GM12801 (cell line): ENCODE data around the gene TTPAL.

Experiments
- TF ChIP-seq, protein P1 (sequence below): IDR thresholded peaks from one replicate; pipeline ENCODE4 v1.5.1; 2011; ENCODE audit warnings: control low read depth; ENCODE audit not compliant: insufficient read length; ENCODE audit errors: extremely low read depth

Gene TTPAL

DNA sequence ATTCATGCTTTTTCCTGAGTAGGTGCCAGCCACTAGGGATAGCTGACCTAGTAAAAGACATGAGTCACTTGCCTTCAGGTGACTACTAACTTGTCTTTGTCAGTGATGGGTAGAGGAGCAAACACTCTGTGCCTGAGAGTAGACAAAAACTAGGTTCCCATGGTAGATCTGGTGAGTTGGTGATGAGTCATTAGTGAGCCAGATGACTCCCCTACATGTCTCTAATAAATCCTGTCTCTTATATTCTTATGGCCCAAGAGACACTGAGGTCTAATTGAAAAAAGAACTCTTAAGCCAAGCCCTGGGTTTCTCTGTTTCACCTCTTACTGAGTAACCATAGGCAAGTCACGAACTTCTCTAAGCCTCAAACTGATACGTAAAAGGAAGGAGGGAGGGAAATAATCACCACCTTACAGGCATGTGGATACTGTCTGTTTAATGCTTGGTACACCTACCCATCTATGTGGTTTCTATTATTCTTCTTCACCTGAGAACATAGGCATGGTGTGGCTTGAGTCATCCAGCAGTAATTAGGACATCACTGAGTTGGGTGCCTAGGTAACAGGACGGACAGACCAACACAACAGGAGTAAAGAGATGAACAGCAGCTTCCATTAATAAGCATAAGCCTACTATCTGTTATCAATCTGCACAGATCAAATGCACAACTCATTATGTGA, 20.3 kb downstream of the TTPAL start:
- TF ChIP-seq, protein P1, sequence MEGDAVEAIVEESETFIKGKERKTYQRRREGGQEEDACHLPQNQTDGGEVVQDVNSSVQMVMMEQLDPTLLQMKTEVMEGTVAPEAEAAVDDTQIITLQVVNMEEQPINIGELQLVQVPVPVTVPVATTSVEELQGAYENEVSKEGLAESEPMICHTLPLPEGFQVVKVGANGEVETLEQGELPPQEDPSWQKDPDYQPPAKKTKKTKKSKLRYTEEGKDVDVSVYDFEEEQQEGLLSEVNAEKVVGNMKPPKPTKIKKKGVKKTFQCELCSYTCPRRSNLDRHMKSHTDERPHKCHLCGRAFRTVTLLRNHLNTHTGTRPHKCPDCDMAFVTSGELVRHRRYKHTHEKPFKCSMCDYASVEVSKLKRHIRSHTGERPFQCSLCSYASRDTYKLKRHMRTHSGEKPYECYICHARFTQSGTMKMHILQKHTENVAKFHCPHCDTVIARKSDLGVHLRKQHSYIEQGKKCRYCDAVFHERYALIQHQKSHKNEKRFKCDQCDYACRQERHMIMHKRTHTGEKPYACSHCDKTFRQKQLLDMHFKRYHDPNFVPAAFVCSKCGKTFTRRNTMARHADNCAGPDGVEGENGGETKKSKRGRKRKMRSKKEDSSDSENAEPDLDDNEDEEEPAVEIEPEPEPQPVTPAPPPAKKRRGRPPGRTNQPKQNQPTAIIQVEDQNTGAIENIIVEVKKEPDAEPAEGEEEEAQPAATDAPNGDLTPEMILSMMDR = no peak

DNA sequence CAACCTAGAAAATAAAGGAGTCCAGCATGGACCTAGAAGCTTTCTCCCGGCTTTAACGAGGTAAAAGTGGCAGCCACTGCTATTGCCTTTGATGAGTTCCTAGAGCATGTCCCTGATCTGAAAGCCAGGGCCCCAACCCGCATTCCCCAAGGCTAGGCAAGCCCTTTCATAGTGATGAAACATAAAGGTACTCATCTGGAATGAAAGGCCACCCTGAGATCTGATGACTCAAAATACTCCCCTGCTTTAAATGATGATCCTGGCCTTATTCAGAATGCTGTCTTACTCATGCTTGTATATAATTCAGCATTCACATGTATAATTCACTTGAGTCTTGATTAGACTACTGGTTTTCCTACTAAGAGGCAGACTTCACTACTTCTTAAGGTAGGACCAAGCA, 21.3 kb downstream of the TTPAL start:
- TF ChIP-seq, protein P1 = no peak

DNA sequence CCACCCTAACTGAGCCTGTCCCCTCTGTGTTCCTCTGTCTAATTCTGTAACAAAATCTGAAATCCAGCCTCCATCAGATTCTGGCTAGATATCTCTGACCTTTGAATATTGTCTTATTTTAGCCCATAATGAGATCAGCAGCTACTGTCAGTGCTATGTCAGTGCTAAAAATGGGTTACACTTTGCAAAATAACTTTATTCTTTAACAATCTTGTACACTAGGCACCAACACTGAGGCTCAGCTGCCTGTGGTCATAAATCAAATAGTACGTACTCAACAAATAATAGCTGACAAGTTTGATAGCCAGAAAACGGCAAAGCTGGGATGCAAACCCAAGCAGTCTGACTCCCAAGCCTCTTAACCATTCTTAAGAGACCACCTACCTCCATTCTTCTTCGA, 22.1 kb downstream of the TTPAL start:
- TF ChIP-seq, protein P1 = no peak

DNA sequence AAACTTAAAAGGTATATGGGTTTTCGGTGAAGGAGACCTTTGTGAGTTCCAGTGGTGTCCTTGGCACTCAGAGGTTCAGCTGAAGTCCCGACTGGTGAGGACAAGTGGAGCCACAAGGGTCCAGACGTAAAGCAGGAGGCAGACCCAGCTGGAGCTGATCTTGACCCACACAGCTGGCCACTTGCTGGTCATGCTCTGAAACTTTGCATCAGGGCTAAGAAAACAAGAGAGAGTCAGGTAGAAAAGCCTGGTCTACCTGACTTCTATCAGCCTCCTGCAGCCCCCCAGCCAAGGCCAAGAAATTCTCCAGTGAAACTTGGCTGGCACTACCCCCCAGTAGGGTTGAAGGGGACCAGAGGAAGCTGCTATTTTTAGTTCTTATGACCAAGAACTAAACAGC, 24.5 kb downstream of the TTPAL start:
- TF ChIP-seq, protein P1 = no peak

DNA sequence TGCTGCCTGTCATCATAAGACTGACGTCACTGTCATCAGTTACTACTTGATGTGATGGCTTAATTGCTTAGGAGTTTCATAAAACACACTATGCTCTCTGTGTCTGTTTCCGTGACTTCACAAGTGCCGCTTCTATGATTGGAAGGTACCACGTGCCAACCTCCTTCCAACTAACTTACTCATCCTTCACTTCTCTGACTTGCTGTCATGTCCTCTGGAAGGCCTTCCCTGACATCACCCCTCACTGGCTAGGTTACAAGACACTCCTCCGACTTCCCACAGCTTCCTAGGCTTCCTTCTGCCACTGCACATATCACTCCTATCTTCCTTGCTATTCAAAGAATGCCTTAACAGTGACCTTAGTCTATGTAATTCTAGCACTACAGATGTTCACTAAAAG, 25.8 kb downstream of the TTPAL start:
- TF ChIP-seq, protein P1 = no peak

DNA sequence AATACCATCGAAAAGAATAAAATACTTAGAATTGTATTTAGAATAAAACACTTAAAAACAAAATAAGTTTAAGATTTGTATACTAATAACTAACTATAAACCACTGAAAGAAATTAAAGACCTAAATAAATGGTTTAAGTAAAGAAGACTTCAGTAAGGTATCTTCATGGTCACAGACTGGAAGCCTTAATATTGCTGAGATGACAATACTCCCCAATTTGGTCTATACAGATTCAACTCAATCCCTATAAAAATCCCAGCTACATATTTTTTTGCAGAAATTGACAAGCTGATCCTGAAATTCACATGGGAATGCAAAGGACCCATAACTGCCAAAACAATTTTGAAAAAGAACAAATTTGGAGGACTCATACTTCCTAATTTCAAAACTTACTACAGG, 27.3 kb downstream of the TTPAL start:
- TF ChIP-seq, protein P1 = no peak

DNA sequence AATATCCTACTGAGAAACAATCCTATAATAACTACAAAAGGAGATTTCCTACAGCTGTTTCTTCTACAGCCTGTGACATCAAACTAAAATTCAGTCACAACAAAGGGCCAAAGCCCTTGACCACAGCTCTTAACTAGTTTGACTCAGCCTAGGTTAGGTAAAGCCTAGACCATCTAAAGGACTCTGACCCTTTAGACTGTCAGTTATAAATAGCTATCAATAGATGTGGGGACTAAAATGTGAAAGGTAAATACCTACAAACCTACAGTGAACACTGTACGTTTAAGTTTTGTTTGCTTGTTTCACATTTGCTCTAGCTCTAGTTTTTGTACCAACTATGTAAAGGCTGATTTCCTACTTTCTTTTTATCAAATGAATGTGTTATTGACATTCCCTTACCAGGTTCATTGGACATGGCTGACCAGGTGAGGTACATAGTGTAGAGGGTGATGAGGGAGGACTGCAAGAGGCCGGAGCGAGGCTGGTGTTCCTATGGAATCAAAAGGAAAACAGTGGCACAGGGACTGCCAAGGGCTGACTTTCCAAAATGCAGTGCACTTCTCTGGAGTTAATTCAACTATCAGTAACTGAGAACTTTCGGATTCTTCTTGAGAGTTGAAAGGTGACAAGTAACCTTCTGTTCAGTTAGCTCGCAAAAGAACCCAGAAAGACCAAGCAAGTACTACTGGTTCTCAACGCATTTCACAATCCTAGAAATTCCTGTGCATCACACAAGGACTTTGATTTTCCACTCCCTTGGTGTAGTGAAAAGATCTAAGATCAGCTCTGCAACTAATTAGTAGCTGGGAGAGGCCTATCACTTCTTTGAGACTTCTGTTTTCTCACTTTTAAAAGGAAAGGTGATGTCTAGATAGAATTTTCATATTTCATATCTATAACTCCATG, 29.0 kb downstream of the TTPAL start:
- TF ChIP-seq, protein P1 = no peak
